ENCODE results near the gene KRT6B.
"Not testable (repeated sequence)": the region's sequence is repeated elsewhere in the genome, so short reads cannot be mapped to it uniquely, and the experiment has no call there.

KRT6B gene

DNA sequence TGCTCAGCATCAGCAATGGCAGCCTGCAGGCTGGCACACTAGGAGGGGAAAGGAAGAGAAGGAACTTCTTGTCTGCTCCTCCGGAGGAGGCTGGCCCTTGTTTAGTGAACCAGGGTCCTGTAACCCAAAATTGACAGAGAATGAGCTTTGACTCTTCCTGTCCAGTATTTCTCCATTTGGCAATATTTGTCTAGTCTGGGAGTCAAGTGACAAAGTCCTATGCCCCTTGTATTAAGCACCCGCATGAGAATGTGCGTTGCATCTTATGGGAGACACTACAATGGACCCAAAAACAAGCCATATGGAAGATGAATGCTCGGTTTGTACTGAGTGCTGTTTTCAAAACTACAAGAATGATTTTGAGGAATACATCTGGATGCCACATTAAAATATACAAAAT is 17.9 kb upstream of the KRT6B start:
- DNase-seq (ENCODE audit: low read depth in 2 of 2): no peak

DNA sequence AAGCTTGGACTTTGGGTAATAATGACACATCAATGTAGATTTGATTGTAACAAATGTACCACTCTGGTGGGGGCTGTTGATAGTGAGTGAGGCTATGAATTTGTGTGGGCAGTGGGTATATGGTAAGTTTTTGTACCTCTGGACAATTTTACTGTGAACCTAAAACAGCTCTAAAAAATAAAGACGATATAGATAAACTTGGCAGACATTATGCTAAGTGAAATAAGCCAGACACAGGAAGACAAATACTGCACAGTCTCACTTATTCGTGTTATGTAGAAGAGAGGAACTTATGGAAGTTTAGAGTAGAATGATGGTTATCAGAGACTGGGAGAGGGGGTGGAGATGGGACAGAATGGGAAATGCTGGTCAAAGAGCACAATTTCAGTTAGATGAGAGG is 13.0 kb upstream of the KRT6B start:
- DNase-seq (ENCODE audit: low read depth in 2 of 2): no peak

DNA sequence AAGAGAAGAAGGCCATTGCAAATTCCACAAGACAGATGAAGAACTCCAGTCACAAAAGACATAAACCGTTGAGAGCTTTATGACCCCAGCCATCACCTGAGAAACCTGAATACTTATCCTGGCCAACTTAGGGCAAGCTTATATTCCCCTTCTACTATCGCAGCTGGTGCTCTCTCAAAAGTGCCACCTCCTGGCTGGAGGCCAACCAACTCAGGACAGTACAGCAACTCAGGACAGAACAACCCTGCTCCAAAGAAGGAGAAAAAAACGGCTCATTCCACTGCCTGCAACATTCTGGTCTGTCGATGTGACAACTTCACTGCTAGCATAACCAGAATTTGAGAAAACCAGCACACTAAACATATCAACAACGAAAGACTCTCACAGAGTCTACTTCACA is 9.7 kb upstream of the KRT6B start:
- no peak for DNase-seq (ENCODE audit: low read depth in 2 of 2)

DNA sequence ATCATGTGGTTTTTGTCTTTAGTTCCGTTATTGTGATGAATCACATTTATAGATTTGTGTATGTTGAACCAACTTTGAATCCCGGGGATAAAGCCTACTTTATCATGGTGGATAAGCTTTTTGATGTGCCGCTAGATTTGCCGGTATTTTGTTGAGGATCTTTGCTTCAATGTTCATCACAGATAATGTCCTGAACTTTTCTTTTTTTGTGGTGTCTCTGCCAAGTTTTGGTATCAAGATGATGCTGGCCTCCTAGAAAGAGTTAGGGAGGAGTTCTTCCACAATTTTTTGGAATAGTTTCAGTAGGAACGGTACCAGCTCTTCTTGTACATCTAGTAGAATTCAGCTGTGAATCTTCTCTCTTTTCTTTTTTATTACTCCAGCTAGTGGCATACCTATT is 6.9 kb upstream of the KRT6B start:
- DNase-seq (ENCODE audit: low read depth in 2 of 2): no peak

DNA sequence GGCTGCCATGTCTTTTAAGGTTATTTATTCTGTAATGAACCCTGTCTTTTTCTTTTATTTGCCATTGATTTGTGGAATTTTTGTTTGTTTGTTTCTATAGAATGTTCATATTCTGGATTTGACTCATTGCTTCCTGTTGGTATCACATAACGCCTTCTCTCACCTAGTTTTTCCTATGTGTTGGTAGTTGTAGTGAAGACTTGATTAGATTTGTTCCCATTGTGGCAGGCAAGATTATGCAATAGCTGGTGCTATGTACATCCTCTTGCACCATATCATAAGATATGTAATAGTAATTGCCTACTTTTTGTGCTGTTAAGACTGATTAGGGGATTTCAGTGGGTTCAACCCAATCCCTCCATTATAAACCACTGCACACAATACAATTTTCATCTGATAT is 3.9 kb upstream of the KRT6B start:
- DNase-seq (ENCODE audit: low read depth in 2 of 2): no peak

DNA sequence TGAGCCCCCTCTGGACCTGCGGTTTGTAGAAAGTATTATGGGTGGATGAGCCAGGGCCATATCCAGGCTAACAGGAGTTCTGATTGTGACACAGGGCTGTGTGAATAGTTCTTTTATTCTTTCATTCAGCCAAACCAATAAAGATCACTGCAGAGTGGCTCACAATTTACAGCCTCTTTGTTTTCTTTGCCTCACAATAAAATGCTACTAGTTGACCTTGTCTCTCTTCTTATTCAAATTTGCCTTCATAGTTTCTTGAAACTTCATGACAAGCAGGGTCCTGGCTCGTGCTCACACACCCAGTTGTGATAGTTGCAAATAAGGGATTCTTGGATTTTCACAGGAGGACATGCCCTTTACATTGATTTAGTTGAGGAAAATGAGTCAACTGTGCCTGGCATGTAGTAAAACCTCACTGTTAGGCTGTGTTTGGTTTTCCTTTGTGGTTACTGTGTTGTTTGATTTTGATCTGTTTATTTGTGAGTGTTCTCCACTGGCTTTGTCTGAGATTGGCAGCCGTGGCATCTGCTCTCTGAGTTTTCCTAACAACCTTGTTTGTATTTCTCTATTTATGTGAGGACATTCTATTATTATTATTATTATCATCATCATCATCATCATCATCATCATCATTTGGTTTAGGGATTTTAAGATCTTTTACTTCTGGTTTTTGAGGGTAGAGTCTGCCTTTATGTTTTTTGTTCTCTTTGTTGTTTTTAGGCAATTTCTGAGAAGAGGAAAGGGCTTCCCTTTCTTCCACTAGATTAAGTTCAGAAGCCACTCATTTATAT is 2.7 kb upstream of the KRT6B start:
- DNase-seq (ENCODE audit: low read depth in 2 of 2): no peak

DNA sequence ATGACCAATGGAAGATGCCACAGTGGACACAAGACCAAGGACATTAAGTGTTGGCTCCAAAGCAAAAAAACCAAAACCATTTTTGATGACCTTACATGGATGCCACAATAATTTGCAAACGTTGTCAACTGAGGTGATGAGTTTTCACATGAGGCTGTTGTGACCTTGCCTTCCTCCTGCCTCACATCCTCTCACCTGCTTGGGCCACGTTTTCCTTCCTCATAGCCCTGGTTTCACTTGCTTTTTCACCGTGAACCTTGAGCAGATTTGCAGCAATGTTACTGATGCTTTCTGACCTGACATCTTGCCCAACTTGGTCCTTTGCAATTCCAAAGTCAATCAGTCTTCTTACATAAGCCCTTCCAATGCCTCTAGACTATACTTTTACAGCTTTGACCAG is 3.7 kb downstream of the KRT6B start:
- no peak for DNase-seq (ENCODE audit: low read depth in 2 of 2)

DNA sequence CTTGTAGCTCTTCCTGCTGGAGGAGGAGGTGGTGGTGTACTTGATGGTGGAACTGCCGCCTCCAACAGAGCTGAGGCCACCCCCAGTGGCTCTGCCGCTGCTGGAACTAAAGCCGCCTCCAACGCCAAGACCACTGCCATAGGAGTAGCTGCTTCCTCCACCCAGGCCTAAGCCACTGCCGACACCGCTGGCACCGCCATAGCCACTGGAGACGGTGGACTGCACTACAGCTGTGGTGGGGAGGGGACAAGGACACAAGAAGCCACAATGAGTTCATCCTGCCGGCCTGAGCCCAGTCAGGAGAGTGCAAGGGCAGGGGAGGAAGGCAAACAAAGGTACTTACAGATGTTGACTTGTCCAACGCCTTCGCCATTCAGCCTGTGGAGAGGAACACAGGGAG is 4.8 kb downstream of the KRT6B start:
- not testable (repeated sequence) for DNase-seq (ENCODE audit: low read depth in 2 of 2)

DNA sequence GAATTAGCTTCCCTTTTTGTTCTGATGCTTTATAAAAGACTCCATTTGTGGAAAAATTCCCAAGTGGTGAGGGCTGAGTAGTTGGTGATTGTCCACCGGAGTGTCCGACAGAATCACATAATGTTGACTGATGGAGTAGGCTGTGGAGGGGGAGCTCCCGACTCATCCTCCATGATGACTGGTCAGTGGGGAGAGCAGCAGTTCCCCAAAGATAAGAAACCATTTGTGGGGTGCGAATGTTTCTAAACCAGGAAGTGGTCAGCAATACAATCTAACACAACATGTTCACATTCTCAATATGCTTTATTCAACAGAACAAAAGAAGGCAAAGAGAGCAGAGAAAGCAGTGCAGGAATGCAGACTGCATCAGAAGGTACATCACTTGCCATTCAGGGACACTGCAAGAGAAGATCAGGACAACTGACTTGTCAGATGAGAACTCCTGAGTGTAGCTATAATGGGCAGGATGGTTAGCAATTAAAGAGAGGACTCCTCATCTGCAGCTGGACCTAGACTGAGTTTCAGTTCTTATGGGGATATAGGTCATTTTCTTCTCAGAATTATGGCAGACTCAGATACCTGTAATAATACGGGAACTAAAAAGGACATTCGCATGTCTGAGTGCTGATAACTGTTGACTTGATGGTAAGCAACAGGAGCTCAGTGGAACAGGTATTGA is 5.4 kb downstream of the KRT6B start:
- no peak for DNase-seq (ENCODE audit: low read depth in 2 of 2)

DNA sequence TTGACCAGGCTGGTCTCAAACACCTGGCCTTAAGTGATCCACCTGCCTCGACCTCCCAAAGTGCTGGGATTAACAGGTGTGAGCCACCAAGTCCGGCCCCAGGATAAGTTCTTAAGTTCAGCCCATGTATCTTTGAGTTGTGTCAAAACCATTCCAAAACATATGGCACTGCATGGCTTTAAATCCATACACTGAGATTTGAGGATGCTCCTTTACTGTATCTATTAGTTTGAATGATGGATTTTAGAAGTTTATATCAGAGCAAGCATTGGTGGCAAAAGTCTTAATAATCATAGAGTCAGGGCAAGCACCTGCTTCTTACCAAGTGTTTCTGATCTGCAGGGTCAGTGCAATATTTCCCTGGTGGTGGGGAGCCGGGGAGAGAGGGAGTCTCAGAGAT is 6.1 kb downstream of the KRT6B start:
- DNase-seq (ENCODE audit: low read depth in 2 of 2): no peak

DNA sequence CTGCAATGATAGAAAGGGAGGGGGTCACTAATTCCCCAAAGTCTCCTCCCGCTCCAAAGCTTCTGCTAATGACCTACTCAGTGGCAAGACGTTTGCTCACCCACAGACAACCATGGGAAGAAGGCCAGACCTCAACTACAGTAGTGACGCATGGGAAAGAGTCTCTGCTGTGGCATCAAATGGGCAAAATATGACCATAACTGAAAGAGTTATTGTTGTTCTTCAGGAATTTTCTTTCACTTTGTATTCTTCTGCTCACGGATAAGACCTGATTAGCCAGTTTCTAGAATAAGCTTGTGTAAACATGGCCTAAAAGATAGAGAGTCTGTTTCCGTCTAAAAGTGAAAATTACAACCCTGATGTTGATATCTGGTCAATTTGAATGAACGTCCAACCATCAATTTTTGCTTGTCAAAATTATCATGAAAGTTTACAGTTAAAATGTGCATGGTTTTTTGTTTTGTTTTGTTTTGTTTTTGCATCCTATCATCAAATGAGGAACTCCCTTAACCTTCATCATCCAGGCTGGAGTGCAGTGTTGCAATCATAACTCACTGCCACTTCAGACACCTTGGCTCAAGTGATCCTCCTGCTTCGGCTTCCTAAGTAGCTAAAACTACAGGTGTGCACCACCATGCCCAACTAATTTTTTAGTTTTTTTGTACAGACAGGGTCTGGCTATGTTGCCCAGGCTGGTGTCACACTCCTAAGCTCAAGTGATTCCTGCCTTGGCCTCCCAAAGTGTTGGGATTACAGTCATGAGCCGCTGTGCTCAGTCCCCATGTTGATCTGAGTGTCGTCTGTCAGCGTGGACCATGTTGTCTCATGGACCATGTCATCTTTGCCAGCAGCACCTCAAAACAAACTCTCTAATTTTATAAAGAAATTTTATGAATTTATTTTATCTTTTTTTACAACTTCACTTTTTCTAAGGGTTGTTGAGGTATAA is 7.0 kb downstream of the KRT6B start:
- DNase-seq (ENCODE audit: low read depth in 2 of 2): no peak

DNA sequence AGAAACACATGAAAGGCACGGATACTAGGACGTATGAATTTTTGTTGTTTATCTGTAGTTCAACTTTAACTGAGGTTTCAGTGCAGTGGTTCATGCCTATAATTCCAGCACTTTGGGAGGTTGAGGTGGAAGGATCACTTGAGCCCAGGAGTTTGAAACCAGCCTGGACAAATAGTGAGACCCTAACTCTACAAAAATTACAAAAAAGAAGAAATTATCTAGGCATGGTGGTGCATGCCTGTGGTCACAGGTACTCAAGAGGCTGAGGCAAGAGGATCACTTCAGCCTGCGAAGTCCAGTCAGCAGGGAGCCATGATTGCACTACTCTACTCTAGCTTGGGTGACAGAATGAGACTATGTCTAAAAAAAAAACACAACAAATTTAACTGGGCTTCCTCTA is 8.0 kb downstream of the KRT6B start:
- DNase-seq (ENCODE audit: low read depth in 2 of 2): no peak

DNA sequence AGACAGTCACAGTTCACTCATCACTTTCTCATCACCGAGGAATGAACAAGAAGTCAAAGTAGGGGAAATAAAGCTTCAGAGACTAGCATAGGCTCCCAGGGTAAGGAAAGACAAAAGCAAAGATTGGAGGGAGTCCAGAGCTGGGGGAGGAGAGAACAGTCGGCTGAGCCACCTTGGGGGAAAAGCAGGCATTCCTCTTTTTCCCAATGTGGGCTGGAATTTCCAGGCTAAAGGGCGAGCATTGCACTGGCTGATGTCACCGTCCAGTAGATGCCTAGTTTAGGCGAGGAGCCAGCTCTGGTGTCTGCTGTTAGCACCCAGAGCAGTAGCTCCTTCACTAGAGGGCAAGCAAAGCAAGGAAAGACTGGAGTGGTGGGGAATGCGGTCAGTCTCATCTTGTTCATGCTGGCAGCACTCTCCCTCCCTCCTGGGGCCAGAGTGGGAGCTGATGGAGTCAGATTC is 9.3 kb downstream of the KRT6B start:
- no peak for DNase-seq (ENCODE audit: low read depth in 2 of 2)

DNA sequence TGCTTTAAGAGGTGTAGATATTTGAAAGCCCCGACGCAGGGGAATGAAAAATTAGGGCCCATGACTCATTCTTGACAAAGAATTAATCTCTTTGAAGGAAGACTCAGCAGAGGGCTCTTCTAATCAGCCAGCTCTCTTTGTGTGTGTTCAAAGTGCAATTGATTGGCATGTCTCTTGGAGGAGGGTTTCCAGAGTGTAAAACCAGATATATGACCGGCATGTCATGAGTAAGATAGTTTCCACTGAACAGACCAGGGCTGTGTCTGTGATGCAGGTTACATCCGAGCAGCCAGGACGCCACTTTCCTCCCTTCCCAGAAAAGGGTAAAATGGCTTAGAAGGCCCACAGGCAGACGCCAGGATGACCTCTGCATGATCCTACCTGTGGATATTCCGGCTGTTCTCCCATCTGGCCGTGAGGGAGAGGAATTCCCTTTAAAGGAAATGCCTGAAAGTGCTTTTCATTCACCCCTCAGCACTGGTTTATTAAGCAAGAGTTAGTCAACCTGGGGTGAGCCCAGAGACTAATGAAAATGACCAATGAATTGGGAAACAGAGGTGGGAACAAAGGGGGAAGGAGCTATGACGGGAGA is 10.5 kb downstream of the KRT6B start:
- no peak for DNase-seq (ENCODE audit: low read depth in 2 of 2)

DNA sequence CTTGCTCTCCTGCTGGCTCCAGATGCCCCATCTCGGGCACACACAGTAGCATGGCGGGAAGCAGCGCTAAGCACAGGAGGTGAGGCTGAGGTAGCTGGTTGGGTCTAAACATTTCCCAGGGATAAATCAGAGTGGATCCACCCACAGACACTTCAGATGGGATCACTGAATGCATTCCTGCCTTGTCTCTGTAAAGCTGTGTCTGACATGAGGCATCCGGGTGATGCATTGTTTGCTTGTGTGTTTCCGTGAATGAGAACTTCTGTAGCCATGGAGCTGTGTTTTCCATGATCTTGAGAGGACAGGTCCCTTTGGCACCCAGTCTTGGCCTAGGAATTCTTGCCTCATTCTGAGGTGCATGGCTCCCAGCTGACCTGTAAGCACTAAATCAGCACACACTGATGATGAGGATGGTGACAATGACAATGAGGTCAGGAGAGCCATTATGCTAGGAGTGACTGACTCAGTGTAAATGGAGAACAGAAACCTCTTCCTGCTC is 11.1 kb downstream of the KRT6B start:
- DNase-seq (ENCODE audit: low read depth in 2 of 2): no peak

DNA sequence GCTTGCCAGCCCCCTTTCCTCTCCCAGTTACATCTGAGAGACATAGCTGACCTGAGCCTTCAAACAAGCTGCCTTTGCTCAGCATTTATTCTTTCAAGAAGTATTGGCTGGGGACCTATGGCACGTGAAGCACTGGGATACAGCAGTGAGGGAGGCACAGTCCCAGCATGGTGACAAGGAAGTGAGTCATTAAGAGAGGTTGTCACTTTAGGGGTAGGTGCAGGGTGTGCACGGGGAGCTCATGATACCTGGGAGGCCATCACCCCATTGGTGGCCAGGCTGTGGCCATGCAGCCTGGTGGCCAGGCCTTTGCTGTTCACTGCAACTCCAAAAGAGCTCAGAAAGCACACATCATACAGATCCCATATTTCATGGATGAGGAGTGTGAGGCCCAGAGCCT is 12.1 kb downstream of the KRT6B start:
- DNase-seq (ENCODE audit: low read depth in 2 of 2): no peak

DNA sequence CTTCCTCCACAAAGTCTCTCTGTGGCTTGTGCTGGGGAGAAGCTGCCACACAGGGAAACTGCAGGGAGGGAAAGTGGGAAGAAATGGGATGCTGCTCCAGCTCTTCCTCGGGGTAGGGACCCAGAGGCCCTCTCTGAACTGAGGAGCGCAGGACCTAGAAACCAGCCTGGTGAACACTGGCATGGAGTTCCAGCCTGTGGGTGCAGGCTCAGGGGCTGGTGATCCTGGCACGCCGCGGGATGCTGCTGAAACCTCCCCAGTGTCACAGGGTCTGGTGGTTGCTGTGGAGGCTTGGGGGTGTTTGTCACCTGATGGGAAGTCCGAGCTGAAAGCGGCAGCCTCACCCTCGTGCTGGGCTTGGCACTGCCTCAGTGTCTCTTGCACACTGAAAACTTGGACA is 12.5 kb downstream of the KRT6B start:
- no peak for DNase-seq (ENCODE audit: low read depth in 2 of 2)

DNA sequence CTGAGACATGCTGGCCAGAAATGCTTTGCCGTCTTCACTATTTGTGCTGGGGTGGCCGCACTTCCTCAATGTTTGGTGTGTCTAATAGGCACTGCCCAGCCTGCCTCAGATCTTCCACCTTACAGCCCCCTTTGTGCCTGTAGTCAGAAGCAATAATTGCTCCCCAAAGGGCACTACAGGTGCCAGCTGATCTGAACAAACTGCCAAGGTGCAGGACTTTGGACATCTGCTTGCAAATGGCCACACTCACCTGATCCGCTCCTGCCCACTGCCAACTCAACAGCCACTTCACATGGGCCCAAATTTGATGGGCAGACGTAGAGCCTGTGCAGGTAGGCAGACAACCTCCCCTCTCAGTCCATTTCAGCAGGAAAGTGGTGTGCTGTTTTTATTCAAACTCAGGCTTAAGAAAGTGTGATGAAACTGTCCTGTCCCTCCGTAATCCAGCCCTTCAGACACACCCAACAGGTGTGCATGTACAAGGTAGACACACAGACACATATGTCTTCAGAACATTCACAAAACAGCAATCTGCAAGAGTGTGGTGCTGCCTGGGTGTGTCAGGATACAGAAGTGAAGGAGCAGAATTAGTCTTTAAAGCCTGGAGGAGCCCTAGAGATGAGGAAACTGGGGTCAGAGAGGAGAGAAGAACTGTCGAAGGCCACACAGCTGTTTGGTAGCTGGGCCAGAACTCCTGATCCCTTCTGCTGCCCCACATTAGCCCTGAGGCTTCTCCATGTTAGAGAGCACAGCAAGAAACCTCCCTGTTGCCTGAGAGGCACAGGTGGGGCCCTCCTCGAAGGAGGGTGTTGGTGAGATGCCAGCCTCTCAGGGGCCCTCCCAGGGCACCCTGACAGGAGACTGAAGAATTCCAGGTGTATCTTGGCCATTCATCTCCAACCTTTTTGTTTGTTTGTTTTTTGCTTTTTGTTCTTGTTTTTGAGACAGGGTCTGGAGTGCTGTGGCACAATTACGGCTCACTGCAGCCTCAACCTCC is 13.3 kb downstream of the KRT6B start:
- no peak for DNase-seq (ENCODE audit: low read depth in 2 of 2)

DNA sequence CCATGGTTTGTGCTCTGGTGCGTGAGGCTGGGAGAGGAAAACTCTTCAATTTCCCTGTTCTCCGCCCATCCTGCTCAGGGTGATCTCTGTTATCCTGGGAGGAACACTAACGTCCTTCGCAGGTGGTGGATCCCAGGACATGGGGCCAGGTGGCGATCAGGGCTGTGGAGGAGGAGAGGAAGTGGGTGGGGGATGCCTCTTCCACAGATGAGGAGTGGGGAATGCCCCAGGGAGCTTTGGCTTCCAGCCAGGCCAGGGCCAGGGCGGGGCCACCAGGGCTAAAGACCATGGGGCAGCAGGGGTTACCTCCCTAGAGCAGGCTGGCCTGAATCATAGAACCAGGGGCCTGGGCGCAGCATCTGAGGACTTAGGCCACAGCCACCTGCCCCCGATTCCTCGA is 14.4 kb downstream of the KRT6B start:
- DNase-seq (ENCODE audit: low read depth in 2 of 2): no peak

DNA sequence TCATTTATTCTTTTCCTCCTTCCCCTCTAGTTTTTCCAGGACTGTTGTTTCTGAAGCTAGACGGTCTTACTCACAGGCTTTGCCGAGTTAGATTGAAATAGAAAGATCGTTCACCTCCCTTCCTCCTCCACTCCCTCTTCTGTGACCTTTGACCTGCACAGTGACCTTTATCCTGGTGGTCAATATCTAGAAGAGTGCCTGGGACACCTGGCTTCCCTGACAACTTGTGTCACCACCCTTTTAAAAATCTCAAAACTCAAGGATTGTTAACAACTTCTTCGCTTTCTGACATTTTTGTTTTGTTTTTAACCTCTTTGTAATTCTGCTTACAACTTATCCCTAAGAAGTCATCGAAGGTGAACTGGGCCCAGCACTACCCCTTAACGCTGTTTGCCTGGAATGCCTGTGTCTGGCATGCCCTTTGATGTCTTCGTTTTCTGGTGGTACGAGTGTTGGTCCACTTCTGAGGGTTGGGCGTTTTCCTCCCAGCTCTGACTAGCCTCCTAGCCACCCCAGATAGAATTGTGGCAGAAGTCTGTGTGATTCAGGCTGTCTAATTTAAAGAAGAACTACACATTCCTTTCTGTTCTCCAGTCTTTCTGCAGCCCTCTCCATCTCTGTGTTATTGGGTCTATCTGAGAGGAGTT is 15.0 kb downstream of the KRT6B start:
- no peak for DNase-seq (ENCODE audit: low read depth in 2 of 2)
